ENCODE results near the gene TRIM51.

- TF ChIP-seq CTCF (IDR thresholded peaks at IDR 0.05; ENCODE audit: insufficient read depth, low read length): no peak
- no peak for TF ChIP-seq REST (IDR thresholded peaks at IDR 0.05; ENCODE audit: insufficient replicate concordance, low read depth)
- no peak for TF ChIP-seq POLR2AphosphoS5 (IDR thresholded peaks at IDR 0.05; ENCODE audit: low read depth)
- no peak for TF ChIP-seq GABPA (IDR thresholded peaks at IDR 0.05; ENCODE audit: low read depth)
Observed at GRCh38 chr11:55936300-55936699, 53.2 kb downstream of the TRIM51 start, which contains the start of gene OR5I1.

All from HL-60 (cell line).